Astrocyte of the hippocampus (primary cell): ENCODE data around the gene TOR2A.
"Not testable (repeated sequence)": the region's sequence is repeated elsewhere in the genome, so short reads cannot be mapped to it uniquely, and the experiment has no call there.

ENCODE experiments used
- DNase-seq: peaks from one replicate; pipeline ENCODE4 v3.0.0; 2011; ENCODE audit warnings: low read depth, low spot score

TOR2A gene

DNA sequence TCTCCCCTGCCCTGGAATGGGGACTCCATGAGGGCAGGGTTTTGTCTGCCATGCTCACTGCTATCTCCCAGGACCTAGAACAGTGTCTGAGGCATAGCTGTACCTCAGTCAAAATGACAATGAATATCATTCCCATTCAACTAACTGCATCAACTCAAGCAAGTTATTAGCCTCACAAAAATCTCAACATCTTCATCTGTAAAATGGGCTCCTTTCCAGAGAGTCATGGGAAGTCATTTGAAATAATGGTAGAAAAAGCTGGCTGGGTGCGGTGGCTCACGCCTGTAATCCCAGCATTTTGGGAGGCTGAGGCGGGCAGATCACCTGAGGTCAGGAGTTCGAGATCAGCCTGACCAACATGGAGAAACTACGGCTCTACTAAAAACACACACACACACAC, 34.0 kb upstream of the TOR2A start:
- no peak for DNase-seq

DNA sequence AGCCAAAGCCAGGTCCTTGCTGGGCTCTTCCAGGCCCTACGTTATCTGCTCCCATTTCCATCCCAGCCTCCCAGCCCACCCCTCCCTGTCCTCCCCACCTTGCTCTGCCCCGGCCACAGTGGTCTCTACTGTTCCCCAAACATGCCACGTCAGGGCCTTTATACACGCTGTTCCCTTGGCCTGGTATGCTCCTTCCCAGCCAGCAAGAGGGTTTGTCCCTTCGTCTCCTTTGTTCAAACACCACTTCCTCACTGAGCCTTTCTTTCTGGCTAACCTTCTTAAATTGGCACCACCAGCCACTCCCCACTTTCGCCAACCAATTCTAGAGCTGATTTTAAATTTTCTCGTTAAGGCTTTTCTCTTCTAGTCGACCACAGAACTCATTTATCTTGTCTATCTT, 33.6 kb upstream of the TOR2A start:
- DNase-seq, result no peak

DNA sequence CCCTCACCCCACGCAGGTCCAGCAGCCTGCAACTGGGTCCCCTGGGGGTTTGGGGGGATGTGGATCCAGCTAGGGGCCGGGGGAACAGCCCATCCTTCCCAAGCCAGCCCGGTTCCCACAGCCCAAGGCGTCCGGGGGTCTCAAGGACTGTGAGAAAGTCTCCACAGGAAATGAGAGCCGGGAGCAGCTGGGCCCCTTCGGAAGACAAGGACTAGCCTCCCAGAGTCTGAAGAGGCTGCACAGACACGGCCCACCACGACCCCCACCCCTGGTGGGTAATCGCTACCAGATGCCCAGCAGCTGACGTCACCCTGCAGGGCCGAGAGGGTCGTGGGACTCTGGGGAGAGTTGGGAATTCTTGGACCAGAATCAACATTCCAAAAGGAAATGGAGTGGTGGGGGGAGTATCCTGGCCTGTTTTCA, 32.8 kb upstream of the TOR2A start:
- peak; percentile 63 for DNase-seq

DNA sequence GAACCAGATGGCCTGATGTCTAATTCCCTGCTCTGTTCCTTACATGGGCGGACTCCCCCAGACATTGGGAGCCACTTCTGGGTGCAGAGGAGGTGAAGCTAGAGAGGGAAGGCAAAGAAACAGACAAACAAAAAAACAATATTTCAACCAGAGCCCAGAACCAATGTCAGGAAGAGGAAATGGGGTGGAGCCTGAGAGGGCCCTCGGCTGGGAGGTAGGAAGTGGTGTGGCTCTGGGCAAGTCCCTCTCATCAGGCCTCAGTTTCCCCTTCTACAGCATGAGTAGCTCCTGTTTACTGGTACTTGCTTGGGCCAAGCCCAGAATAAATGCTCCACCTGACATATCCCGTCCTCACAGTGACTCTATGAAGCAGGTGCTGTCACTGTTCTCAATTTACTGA, 32.3 kb upstream of the TOR2A start:
- no peak for DNase-seq

DNA sequence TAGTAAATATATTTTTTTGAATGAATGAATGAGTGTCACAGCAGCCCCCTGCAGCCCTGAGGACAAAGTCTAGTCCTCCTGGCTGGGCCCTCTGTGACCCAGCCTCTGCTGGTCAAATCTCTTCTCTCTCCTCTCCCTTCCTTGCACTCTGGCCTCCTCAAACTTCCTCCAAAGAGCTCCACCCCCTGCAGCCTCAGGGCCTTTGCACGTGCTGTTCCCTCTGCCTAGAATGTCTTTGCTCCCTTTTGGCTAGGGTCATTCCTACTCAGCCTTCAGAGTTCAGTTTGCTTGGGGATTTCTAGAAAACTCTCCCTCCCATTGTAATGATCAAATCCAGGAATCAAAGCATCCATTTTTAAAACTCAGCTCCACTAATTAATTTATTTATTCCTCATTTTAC, 30.3 kb upstream of the TOR2A start:
- DNase-seq, result no peak

DNA sequence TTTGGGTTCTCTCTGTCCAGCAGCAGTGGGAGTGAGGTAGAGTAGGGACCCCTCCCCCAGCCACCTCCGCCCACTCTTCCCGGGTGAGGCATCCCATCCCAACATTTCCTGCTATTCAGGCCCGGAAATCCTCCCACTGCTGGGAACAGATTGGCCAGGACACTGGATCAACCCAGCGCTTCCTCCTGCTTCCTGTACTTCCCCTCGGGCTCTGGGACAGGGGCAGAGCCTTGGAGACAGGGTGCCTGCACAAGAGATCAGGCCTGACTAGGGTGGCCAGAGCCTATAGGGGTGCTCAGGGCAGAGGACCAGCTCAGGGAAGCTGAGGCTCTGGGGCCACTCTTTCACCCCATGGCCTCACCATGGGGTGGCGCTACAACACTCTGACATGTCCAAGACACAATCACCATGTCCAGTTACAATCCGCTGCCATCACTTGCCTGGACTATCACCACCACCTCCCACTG, 28.9 kb upstream of the TOR2A start:
- no peak for DNase-seq

DNA sequence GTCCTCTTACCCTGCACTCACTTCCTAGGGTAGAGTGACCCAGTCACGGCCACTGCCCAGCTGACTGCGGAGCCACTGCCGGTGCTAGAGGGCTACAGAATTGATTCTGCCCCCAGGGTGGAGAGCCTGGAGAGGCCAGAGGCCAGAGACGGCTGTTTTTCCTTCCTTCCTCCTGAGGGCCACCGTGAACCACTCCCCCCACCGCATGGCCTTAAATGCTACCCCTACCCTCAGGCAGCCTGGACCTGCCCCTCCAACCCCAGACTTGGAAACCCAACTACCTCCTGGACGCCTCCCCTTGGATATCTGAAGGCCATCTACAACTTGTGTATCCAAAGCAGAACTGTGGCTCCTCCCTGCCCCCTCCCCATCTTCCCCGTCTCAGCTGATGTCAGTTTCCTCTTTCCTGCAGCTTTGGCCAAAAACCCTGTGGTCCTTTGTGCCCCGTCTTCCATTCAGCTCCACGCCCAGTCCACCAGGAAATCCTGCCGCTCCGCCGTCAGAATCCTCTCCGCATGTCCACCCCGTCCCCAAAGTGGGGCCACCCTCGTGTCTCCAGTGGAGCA, 27.1 kb upstream of the TOR2A start:
- no peak for DNase-seq

DNA sequence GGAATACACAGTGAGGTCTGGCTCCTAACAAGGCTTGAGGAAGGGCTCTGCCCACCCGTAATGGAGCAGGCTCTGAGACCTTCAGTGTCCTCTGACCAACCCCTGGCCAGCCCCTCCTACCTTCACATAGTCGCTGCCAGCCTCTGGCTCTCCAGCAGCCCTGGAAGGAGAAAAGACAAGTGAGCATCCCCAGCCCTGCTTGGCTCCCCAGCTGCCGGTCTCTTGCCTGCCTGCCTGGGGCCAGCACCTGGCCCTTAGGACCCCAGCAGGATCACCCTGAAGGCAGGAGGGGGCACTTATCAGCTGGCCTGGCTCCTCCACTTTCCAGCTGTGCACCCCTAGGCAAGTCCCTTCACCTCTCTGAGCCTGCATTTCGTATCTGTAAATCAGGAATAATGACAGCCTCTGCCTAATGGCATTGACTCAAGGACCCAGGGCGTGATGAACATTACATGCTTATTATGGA, 26.4 kb upstream of the TOR2A start:
- DNase-seq, result no peak

DNA sequence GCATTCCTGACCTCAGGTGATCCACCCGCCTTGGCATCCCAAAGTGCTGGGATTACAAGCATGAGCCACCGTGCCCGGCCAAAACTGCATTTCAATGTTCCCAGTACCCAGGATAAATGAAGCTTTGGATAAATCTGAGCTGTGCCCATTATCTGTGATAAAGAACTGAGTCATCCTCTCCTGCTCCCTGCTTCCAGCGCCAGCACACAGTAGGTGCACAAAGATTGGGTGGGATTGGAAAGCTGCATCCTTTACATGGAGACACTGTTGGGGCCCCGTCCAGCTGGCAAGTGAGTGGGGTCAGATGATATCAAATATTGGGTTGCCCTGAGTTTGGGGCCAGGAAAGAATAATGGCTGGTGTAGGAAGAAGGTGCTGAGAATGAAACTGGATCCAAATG, 26.0 kb upstream of the TOR2A start:
- DNase-seq, result no peak

DNA sequence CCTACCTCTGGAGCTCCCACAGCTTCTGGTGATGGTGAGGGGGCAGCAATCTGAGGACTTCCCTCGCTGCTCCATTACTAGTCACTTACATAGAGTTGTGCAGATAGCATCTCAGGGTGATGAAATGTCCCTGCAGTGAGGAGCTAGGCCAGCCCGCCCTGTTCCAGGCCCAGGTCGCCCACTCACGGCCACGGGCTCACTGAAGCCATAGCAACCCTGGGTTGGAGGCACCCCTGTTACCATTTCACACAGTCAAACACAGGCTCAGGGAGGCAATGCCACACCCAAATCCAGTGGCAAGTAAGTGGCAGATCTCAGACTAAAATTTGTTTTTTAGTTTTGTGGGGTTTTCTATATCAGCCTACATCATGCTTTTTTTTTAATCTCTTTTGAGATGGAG, 23.7 kb upstream of the TOR2A start:
- no peak for DNase-seq

DNA sequence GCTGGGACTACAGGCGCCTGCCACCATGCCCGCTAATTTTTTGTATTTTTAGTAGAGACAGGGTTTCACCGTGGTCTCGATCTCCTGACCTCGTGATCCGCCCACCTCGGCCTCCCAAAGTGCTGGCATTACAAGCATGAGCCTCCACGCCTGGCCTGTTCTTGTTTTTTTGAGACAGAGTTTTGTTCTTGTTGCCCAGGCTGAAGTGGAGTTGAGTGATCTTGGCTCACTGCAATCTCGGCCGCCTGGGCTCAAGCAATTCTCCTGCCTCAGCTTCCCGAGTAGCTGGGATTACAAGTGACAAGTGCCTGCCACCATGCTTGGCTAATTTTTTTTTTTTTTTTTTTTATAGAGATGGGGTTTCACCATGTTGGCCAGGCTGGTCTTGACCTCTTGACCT, 21.7 kb upstream of the TOR2A start:
- not testable (repeated sequence) for DNase-seq

DNA sequence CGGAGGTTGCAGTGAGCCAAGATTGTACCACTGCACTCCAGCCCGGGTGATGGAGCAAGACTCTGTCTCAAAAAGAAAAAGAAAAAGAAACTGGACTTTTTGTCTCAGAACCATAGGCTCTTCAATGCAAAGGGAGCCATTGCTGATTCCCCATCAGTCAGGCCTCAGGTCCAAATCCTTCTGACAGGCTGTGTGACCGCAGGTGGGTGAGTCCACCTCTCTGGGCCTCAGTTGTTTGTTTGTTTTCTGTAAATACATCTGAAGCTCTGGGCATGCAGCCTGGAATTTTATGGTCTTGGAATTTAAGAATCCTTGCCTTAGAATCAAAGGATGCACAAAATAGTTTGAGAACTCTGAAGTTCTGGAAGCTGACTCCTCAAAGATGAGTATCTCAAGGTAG, 21.1 kb upstream of the TOR2A start:
- no peak for DNase-seq

DNA sequence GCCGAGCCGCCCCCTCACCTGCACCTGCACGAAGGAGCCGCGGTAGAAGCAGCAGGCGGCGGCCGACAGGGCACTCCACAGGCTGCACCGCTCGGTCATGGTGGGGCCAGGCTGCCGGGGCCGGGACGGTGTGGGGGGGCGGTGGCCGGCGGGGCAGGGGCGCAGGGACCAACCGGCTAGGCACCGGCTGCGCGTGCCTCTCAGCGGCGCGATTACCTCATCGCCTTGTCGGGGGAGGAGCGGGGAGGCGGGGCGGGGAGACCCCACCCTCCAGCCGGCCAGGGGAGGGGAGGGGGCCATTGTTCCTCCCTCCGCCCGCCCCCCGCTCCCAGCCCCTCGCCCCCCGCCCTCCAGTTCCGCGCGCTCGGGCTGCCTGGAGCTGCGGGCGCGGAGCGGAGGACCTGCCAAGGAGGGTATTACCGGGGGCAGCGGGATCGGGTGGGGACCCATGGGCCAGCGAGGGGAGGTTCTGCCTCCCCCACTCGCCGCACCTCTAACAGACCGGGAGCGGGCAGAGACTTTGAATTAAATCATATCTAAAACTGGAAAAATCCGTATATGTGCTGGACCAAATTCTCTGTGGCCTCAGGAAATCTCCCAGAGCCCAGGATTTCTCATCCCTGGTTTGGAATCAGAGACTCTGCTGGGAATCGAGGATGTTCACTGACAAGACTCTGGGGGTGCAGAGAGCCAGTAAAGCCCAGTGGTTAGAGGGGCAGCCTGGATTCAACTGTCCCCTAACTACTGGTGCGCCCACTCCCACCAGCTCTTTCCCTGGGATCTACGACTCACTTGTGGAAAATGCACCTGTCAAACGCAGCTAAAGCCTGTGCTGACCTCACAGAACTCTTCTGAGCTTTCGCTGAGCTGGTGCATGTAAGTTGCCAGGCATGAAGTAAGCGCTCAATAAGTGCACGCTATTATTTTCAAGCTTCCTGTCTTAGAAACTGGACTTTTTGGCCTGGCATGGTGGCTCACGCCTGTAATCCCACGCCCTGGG, 20.3 kb upstream of the TOR2A start:
- no peak for DNase-seq

DNA sequence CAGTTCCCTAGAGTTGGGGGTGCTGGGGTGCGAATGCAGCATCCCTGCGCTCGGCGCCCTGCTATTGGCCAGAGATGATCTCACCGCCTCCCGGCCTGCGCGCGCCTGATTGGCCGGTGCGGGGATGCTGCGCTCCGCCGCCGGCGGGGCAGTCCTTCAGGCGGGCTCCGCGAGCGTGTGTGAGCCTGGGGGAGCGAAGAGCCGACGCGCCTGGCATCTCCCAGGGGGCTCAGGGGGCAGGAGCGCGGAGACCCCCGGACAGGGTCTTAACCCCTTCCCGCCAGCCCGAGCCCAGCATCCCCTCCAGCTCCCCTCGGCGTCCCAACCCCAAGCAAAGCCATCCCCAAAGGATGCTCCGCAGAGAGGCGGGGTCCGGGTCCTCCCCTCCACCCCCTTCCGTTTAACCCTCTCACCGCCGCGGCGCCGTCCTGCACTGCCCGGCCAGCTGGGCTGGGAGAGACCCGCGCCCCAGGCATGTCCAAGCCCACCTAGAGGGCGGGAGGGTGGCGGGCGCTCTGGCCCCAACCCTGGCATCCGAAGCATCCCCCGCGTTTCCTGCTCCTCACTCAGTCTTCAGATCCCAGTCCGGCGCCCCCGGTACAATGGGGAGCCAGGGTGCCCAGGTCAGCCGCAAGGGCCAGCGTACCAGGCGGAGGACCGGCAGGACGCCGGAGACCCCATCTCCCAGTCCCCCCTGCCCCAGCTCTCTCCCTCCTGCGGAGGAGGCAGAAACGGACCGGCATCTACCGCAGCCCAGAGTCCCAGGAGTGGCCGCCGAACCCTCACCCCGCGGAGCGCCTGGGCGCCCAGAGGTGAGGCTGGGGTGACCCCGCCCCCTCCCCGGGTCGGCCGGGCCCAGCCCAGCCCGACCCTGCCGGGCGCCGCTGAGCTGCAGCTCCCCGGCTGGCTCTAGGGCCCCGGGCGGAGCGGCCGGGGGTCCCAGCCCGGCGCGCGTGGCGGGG, 19.3 kb upstream of the TOR2A start:
- peak; percentile 52 for DNase-seq

DNA sequence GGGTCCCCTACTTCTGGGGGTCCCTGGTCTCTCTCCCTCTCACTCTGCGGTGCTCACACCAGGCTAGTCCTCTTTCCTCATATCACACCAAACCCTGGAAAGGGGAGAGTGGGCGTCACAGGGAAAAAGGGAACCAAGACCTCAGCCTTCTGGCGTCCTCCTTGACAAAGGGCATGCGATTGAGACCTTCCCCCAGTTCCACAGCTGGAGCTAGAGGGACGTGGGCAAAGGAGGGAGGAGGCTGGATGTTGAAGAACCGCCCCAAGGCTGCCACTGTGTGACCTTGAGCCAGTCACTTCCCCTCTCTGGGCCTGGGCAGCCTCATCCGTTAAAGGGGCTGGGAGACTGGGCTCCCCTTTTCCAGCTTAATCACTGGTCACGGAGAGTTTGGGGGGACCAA, 18.5 kb upstream of the TOR2A start:
- DNase-seq, result no peak

DNA sequence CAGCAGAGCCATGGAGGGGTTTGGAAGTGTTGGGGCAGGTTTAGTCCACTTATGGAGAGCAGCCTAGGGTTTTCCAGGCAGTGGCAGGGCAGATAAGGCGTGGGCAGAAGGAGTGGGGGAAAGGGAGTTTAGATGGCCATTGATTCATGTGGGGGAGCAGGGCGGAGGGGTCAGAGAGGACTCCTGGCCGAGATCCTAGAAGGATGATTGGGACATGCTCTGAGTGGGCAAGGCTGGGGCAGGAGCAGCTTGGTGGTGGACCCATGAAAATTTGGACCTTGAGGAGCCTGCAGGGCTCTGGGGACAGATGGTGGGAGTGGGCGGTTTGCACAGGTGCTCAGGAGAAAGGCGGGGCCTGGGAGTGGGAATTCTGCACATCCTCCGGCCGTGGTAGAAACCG, 18.1 kb upstream of the TOR2A start:
- DNase-seq, result no peak

DNA sequence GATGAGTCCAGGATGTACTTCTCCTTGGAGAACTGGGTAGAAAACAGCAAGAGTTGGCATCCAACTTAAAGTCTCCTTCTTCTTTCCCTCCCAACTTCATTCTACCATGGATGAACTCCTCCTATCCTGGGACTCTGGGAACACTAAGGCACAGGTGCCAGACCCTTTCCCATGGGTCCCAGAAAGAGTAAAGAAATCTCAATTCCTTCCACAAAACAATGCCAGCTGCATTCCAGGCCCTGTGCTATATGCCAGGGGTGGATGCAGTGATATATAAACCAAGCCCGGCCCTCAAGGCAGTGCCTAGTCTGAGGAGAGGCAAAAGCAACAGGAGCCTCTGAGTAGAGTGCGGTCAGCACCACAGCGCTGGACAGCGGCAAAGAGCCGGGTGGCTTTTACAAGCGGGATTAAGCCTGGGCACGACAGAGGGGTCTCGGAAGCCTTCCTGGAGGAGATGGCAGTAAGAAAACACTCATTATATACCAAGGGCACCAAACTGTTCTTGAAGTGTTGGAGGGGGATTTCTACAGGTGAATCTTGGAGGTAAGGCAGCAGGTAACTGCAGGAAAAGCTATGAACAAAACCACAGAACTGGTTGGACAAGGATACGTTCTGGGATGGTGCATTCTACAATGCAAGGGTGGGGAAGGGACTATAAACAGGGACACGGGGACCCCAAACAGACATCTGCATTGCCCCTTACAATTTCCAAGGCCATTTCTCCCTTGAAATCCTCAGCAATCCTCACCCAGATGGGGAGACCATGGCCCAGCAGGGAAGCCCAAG, 16.4 kb upstream of the TOR2A start:
- peak; percentile 62 for DNase-seq

DNA sequence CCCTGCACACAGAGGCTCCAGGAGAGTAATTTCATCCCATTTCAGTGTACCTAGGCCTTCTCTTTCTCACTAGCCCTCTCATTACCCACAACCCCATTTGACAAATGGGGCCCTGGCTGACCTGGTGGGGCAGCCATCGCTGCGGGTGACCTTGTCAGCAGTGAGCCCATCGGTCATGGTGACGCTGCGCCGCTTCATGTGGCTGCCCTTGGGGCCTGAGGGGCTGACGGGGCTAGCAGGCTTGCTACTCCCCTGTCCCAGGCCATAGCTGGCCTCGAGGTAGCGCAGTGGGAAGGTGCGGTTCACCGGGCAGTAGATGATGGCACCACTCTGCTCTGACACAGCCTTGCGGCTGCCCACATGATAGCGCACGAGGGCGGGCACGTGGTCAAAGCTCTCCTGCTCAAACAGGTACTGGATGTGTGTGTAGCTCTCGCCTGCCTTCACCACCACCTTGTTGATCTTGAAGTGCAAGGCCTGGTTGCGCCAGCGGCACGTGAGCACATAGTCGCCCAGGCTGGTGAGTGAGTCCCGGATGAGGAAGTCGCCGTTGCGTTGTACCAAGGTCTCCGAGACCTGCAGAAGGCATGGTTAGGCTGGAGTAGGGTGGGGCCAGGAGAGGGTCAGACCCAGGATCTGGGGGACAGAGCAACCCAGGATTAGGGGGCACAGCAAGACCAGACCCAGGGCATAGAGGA, 14.1 kb upstream of the TOR2A start:
- no peak for DNase-seq

DNA sequence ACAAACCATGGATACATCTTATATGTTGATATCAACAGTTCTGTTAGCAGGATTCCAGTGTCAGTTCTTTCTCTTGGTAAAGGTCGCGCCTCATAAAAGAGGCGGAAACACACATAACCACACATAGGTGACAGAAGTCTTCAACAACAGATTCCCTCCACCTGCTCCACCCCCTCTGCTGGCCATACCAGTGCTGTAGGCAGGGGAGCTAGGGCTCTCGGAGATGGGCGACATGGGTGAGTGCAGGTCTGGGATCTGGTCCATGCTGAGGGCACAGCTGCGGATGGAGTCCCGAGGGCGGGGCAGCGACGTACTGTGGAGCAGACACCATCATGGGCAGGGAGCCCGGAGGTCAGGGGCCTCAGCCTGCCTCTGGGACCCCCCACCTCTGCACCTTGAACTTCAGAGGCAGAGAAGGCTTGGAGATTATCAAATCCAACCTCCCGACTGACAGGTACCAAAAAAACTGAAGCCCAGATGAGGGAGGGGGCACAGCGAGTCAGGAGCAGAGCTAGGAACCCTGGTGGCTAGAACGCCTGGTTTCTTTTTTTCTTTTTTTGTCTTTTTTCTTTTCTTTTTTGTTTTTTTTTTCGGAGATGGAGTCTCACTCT, 12.0 kb upstream of the TOR2A start:
- no peak for DNase-seq
